RKO (cell line): ENCODE results near the gene CEP295NL.
"Not testable (repeated sequence)": the region's sequence is repeated elsewhere in the genome, so short reads cannot be mapped to it uniquely, and the experiment has no call there.

Source experiments
- DNase-seq: peaks from one replicate; pipeline ENCODE4 v3.0.0-alpha.2; 2016; ENCODE audit warnings: low spot score

The CEP295NL gene

DNA sequence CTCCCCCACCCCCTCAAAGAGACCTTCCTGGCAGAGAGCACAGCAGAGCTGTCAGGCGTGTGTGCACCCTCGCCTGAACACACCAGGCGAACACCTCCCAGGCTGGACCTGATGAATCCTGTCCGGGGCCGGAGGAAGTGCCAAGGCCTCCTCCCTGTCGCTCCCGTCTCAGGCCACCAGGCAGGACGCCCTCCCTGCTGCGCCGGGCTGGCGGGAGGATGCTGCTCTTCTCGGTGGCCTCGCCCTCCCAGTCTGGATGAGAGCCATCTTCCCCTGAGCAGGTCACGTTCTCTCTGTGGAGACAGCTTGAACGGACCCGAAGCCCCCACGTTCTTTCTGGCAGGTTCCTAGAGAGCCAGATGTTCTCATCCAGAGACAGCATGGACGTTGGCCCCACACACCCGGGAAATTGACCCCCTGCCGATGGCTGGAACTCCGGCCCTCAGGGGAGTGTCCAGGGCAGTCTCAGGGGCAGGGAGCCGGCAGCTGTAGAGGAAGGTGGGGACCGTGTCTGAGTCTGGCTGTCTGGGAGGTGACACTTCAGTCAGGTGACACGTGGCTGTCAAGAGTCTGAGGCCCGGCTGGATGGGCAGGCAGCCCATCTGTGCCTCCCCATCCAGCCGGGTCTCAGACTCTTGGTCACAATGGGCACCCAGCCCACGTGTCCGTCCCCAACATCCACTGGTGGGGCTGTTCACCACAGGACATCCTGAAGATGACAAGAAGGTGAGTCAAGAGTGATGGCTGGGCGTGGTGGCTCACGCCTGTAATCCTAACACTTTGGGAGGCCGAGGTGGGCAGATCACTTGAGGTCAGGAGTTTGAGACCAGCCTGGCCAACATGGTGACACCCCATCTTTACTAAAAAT is 27.1 kb upstream of the CEP295NL start:
- no peak for DNase-seq

DNA sequence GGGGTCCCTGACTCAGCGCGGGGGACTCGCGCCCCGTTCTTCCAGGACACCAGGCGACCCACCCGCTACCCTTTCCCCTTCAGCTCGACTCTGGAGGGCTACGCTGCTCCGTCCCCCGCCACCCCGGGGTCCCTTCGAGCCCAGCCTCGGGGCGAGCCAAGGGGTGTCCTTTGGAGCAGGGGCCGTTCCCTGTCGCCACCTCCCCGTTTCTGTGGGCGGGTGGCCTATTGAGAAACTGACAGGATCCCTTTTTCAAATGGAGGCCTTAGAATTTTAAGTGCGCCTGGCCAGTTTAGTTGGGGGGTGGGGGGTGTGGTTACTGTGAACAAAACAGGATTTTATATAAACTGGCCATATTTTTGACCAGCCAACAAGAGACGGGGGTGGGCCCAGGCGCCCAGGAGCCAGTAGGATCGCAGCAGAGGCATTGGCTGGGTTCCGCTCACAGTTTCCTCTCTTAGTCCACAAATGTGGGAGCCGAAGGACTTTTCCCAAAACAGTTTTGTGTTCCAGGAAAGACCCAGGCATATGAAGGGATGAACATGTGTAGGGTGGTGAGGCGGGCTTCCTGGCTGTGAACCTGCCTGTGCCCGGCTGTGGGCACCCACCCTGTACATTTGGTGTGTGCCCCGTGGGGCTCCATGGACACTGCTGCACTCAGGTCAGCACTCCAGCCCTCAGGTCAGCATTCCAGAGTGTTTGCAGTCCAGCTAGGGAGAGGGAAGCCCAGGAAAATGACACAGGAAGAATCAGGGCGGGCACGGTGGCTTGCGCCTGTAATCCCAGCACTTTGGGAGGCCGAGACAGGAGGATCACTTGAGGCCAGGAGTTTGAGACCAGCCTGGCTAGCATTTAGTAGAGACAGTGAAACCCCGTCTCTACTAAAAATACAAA is 22.9 kb upstream of the CEP295NL start:
- no peak for DNase-seq

DNA sequence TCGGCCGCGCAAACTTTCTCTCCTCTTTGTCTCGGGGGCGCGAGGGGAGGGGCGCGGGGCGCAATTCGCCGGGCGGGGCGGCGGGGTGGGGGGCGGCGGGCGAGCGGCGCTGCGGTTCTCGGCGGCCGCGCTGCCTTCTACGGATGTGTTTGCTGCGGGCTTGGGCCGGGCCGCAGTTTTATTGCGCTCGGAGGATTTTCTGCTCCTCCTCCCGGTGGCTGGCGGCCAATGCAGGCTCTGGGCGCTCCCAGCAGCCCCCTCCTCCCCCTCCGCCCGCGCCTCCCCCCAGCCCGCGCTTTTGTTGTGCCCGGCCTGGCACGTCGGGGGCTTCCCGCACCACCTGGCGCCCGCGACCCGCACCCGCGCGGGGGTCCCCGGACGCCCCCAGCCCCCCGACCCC is 22.2 kb upstream of the CEP295NL start, which contains the start of gene TIMP2:
TSS of gene TIMP2 (minus strand) at position 154 of the 400 bp plus-strand sequence. CDS start 299 bp downstream, outside the sequence.
- no peak for DNase-seq

DNA sequence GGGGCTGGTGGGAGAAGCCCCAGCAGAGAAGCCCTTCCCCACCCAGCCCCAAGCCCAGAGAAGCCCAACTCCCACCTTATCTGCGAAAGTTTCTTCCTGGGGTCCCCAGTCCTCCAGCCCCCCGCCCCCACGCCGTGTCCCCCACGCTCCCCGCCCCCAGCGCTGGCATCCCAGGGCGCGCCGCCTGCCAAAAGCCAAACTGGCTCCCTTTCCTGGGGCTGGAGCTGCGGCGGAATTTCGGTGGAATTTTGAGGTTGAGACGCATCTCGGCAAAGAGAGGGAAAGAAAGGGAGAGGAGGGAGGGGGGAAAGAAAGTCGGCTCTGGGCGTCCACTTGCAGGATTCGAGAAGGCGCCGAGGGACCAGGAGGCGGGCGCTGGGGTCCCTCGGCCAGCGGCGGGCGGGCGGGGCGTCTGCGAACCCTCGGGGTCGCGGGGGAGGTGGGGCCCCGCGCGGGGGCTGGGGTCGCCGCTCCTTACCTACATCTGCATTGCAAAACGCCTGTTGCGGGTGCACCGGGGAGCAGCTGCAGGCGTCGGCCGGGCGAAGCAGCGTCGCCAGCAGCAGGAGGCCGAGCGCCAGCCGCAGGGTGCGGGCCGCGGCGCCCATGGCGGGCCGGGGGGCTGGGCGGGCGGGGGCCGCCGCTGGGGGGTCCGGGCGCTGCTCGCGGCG is 21.6 kb upstream of the CEP295NL start:
- no peak for DNase-seq

DNA sequence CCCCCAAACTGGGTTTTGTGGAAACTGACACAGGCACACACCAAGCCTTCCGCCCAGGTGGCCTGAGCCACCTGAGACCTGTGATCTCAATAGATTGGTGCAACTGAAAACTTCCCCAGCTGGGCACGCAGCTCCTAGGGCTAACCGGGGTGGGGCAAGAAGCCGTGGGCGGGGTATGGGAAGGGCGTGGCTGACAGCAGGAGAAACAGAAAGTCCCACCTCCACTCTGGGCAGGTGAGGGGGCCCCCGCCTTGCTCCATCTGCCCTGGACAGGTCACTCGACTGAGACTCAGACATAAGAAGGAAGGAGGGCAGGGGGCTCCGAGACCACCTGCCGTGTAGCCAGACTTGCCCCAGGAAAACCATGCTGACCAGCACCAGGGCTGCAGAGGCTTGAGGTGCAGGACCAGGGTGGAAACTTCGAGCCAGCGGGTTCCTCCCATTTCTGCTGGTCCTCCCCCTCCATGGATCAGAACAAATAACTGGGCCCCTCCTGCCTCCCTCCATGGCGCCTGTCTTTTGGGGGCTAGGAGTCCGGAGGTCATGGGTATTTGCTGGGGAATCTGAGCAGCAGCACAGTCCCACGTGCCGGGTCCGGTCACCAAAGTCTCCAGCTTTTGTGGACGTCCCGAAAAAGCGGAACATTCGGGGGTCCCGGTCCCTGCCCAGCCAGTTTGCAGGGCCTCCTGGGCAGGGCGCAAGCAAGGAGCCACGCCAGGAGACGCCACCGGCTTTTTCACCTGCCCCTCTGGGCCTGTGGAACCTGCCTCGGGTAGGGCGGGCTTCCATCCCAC is 20.9 kb upstream of the CEP295NL start:
- no peak for DNase-seq

DNA sequence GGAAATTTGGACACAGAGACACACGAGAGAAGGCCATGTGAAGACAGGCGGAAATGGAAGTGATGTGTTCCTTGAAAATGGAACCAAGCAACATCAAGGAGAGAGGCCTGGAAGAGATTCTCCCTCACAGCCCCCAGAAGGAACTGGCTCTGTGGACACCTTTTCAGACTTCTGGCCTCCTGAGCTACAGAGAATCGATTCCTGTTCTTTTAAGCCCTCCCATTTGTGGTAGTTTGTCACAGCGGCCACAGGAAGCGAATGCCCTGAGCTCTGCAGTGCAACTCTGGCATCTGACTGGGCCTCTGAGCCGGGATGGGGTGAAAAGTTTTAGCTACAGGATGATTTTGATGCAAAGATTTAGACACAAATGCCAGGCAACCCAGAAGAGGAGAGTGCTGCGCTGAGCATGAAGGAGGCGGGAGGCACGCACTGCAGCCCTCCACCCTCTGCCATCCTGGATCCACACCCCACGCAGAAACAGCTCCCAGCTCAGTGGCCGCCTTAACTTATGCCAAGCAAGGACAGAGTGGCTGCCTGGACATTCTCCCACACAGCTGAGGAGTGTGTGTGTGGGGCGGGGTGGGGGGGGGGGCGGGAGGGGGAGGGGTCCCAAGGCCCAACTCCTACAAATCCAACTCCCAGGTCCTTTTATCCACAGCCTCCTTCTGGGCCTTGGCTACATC is 20.0 kb upstream of the CEP295NL start:
- no peak for DNase-seq

DNA sequence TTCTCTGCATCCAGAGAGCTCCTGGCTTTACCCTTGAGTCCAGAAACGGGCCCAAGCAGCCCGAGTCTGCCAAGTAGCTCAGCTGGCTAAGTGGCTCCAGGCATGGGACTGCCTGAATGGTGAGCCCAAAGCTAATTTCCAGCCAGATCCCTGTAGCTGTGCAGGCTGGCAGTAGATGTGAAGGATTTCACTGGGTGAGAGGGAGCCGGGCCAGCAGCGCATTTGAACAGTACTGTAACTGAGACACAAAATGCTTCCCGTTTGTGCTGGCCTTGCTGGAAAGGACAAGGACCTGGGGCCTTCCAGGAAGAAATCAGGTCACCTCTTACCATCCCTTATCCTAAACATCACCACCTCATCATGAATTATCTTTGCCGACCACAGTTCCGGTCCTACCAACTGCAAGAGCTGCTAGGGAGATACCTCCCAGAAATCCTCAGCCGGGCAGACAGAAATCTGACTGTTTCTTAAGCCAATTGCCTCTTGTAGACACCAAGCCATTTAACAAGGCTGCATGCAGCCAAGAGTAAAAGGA is 18.5 kb upstream of the CEP295NL start:
- DNase-seq: no peak

DNA sequence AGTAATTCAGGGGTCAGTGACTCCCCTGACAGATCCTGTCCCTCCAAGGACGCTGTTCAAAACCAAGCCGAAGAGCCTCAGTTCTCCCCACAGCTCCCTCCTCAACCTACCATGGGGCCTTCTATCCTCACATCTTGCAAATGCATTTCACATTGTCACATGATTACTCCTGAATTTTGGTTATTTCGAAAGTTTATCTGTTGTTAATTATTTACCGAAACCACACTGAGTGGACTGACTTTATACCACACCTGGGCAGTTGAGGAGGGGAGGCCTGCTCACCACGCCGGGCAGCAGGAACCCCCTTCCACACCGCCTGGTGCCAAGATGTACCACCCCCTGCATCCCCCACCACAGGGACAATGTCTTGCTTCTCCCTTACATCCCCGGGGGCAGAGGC is 17.5 kb upstream of the CEP295NL start:
- no peak for DNase-seq

DNA sequence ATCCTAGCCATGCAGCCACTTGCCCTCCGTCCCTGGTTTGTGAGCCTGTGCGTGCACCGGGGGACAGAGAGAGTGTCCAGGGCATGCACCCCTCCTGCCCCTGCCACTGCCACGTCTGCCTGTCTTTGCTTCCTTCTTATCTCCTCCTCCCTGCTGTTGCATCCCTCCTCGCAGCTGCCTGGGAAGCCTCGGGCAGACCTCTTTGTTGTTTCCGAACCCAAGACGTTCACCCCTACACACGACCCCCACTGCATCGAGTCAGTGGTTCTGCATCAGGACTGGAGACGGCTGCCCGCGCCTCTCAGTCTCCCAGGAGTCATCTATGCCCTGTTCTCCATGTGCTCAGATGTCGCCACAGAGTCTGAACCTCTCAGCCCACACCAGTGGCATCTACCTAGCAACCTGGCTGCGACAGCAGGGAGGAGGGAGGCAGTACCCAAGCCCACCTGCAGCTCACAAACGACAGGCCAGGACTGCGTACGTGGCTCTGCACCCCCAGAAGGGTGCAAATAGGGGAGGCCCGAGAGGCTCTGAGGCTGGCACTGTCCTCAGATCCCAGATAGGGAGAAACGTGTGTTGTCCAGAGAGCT is 17.0 kb upstream of the CEP295NL start:
- no peak for DNase-seq

DNA sequence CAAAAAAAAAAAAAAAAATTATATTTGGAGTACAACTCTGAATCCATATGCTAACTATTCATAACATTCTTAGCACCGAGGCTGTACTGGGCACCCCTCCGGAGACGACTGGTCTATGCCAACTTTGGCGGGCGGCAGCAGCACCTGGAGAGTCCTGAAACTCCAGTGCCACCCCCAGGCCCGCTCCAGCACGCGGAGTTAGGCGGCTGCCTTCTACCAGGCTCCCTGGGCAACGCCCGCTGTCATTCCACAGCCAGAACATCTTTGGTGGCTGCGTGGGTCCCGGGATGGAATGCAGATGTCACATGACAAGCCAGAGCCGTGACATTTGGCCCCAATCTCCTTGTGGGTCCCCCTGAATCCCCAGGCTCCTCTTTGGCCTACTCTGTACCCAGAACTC is 16.0 kb upstream of the CEP295NL start:
- no peak for DNase-seq

DNA sequence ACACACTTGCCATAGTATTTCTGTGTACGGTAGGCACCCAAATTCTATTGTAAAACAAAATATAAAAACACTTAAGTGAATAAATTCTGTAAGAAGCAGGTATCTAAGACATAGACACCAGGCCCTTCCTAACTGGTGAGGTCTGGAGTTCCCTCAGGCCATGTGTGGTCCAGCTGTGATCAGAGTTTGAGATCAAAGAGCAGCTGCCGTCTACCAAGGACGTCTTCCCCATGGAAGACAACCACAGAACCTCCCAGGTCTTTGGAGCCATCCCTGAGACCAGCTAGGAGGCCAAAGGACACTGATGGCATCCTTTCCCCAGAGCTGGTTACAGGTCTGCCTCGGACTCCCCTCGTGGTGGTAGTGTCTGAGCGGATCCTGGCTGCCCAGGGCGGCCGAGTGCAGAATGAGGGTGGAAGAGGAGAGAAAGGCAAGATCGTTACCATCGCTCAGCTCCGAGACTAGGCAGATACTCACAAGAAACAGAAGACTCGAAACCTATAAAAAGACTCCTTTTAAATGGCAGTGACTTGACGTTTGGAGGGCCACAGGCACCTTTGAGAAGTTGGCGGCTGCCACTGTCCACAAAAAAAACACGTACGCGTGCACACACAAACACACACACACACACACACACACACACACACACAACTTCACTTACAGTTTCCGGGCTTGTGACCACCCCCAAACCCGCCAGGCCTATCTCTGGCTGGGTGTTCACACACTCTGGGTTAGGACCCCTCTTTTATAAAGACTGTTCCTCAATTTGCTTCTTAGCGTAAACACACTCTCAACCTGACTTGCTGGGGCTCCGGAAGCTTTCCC is 14.7 kb upstream of the CEP295NL start:
- no peak for DNase-seq

DNA sequence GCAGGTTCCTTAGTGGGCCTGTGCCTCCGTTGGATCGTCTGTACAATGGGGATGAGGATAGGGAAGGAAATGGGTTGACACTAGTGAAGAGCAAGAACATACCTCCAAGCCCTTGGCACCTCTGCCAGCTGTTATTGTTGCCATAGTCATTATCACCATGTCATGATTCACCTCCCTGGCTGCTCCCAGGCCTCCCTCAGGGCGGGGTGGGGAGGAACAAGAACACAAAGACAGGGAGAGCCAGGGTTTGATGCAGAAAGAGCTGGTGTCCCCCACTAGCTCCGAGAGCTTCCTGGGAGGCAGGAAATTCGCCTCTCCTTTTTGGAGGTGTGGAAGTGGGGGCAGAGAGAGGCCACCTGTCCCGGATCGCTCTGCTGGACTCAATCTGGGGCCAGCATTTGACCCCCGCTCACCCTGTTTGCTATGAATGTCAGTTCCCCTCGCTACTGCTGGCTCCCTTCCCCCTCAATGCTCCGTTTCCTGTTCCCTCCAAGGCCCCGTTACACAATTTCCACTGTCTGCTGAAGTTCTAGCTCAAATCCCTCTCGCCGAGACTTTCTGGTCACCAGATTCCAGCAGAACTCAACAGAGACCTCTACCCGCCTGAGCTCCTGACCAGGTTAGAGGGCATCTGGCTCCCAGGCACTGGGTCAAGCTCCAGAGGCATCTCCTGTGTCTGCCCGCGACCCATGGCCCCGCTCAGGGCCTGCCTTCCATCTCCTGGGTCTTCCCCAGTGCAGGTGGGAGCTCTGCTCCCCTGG is 13.1 kb upstream of the CEP295NL start:
- DNase-seq: no peak

DNA sequence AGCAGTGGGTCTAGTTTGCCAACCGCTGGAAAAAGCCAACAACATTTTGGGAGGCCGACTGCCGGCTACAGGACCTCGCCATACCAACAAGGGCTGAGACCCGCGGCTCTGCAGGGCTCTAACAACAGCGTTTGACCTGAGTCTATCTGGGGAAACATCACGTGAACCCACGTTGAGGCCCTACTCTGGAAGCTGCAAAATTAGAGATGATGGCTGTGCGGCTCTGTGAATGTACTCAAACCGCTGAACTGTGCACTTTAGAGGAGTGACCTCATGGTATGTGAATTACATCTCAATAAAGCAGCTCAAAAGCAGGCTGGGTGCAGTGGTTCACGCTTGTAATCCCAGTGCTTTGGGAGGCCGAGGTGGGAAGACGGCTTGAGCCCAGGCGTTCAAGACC is 10.1 kb upstream of the CEP295NL start:
- no peak for DNase-seq

DNA sequence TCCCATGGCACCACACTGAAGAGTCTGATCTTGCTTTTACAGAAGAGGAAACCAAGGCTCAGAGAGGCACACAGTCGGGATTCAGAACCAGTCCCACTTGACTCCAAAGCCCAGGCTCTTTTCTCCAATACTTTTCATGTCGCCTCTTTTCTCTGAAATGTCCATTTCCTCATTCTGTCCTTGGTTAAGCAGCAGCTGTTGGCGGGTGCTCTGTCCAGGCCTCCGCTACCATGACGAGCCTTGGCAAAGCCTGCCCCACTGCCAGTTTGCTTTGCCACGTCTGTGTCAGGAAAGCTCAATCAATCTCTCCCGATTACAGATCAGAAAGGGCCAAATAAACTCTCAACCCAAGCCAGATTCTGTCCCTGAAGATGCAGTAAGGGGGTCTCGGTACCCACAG is 9.1 kb upstream of the CEP295NL start:
- no peak for DNase-seq

DNA sequence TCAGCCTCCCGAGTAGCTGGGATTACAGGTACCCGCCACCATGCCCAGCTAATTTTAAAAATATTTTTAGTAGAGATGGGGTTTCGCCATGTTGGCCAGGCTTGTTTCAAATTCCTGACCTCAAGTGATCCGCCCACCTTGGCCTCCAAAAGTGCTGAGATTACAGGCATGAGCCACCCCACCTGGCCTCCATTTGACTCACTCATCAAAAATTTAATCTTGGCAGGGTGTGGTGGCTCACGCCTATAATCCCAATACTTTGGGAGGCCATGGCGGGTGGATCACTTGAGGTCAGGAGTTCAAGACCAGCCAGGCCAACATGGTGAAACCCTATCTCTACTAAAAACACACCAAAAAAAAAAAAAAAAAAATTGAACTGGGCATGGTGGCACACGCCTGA is 8.5 kb upstream of the CEP295NL start:
- not testable (repeated sequence) for DNase-seq

DNA sequence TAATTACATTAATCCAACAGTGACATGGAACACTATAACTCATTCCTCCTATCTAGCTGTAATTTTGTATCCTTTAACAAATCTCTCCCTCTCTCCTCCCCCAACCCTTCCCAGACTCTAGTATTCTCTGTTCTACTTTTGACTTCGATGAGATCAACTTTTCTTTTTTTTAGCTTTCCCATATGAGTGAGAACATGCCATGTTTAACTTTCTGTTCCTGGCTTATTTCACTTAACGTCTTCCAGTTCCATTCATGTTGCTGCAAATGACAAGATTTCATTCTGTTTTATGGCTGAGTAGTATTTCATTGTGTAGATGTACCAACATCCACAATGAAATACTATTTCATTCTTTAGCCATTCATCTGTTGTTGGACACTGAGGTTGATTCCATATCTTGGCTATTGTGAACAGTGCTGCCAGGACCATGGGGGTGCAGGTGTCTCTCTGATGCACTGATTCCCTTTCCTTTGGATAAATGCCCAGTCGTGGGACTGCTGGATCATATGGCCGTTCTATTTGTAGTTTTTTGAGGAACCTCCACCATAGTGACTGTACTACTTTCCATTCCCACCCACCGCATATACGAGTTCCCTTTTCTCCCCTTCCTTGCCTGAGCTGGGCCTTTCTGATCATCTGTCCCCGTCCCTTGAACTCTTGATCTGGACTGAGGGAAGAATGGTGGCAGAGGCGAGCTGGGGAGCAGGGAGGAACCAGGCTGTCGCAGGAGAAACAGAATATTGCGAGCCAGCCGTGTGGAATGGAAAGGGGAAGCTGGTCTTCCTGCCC is 7.7 kb upstream of the CEP295NL start:
- no peak for DNase-seq

DNA sequence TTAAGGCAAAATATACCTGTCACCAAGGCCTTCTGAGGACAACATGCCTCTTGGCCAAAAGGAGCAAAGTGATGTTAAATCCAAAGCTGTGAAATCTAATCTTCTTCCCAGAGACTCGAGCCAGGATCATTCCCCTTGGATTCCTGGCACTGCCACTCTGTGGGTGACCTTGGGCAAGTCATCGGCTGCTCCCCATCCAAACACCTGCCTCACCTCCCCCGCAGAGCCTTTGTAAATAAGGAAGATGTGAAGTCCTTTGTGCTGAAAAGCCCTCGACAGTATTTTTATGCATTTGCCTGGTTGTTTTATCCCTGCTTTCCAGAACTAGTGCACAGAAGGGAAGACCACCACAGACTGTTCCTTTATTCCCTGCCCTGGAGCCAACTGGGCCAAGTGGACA is 5.4 kb upstream of the CEP295NL start:
- no peak for DNase-seq

DNA sequence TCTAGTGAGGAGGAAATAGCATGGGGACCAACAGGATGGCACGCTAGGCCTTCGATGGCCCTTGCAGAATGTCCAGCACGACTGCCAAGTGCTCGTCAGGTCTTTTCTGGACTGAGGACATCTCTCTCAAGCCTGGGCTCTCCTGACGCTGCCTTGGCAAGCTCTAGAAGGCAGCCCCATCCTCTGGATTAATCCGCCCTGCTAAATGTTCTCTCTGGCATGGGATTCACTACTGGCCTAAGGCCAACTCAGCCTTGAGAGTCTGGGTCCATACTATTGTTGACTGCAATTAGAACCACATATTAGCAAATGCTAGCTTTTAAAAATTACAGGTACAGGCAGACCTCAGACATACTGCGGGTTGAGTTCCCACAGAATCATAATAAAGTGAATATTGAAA is 2.5 kb upstream of the CEP295NL start:
- DNase-seq: no peak
